ENCODE results near the gene CHODL.

- TF ChIP-seq CTCF (IDR thresholded peaks at IDR 0.05) (no peak), POLR2A (IDR thresholded peaks at IDR 0.05) (no peak)
Observed at GRCh38 chr21:18235545-18235944, 9.1 kb upstream of the CHODL start.
